RCC 7860 (cell line): ENCODE data around the gene RELL2.

ENCODE experiments used
- DNase-seq: peaks from one replicate; pipeline ENCODE4 v3.0.0-alpha.2; 2015; ENCODE audit warnings: low spot score
- FAIRE-seq: peaks from 2 replicates; lab custom pipeline; 2012; peaks lifted over from hg19 to GRCh38; lab: Jason Lieb, UNC

Gene RELL2

GRCh38 chr5:141649056-141649688 lies 12.4 kb downstream of the RELL2 start:
- DNase-seq = no peak
- no peak for FAIRE-seq

GRCh38 chr5:141649972-141650371 lies 13.2 kb downstream of the RELL2 start:
- FAIRE-seq (no peak), DNase-seq (no peak)

GRCh38 chr5:141650851-141651727 lies 14.3 kb downstream of the RELL2 start, which contains the start of gene FCHSD1:
TSS of gene FCHSD1 (minus strand) at chr5:141651418. CDS start at chr5:141651368, 50 bp downstream.
- peak; percentile 64 for DNase-seq
- FAIRE-seq = no peak

- FAIRE-seq = no peak
- DNase-seq = no peak
Observed at GRCh38 chr5:141651728-141652105, 14.9 kb downstream of the RELL2 start.

- DNase-seq (peak; percentile 86), FAIRE-seq (peak; percentile 68)
Observed at GRCh38 chr5:141654298-141654697, 17.5 kb downstream of the RELL2 start.

- no peak for FAIRE-seq
Observed at GRCh38 chr5:141655020-141655419, 18.2 kb downstream of the RELL2 start.

GRCh38 chr5:141656396-141656795 lies 19.6 kb downstream of the RELL2 start:
- FAIRE-seq (no peak), DNase-seq (no peak)

More at GRCh38 chr5:141655020-141655419, 18.2 kb downstream of the RELL2 start:
- DNase-seq = no peak

- FAIRE-seq = no peak
- DNase-seq = no peak
Observed at GRCh38 chr5:141657404-141657803, 20.6 kb downstream of the RELL2 start.

- peak; percentile 86 for FAIRE-seq
- DNase-seq = peak; percentile 95
Observed at GRCh38 chr5:141657937-141658545, 21.2 kb downstream of the RELL2 start.

GRCh38 chr5:141662028-141662427 lies 25.2 kb downstream of the RELL2 start:
- FAIRE-seq (no peak), DNase-seq (no peak)

GRCh38 chr5:141663506-141663905 lies 26.7 kb downstream of the RELL2 start:
- DNase-seq (no peak), FAIRE-seq (no peak)

GRCh38 chr5:141664733-141665461 lies 28.1 kb downstream of the RELL2 start:
- DNase-seq = peak; percentile 48
- FAIRE-seq = no peak

GRCh38 chr5:141665995-141666940 lies 29.5 kb downstream of the RELL2 start:
- no peak for DNase-seq
- no peak for FAIRE-seq

GRCh38 chr5:141668601-141669265 lies 31.9 kb downstream of the RELL2 start:
- FAIRE-seq (no peak), DNase-seq (no peak)

GRCh38 chr5:141669520-141669919 lies 32.7 kb downstream of the RELL2 start:
- FAIRE-seq (no peak), DNase-seq (no peak)

GRCh38 chr5:141672071-141672840 lies 35.5 kb downstream of the RELL2 start:
- DNase-seq (no peak), FAIRE-seq (no peak)

- FAIRE-seq = no peak
- DNase-seq = no peak
Observed at GRCh38 chr5:141672841-141673813, 36.3 kb downstream of the RELL2 start.
